Astrocyte (in vitro differentiated cells and primary cell): ENCODE results near the gene SGCD. TPM values are rescaled to one million over a fixed set of nuclear protein-coding genes. Genes with fewer than 3 reads are reported as not detected.

Experiments
- DNase-seq: peaks from one replicate; pipeline ENCODE4 v3.0.0-alpha.2; 2010; ENCODE audit warnings: low read depth
- FAIRE-seq: peaks from 2 replicates; lab custom pipeline; 2011; peaks lifted over from hg19 to GRCh38; lab: Jason Lieb, UNC
- H2AFZ ChIP-seq: 2 replicates; pipeline ENCODE4 v1.6.0; 2012; ENCODE audit warnings: low read depth, low read length, inconsistent platforms
- H3K27ac ChIP-seq: 2 replicates; pipeline ENCODE4 v1.5.1; 2011; ENCODE audit warnings: low read depth, low read length, inconsistent platforms
- H3K27me3 ChIP-seq: 2 replicates; pipeline ENCODE4 v1.6.0; 2011; ENCODE audit warnings: low read length, inconsistent platforms; ENCODE audit not compliant: insufficient read depth
- H3K36me3 ChIP-seq: 2 replicates; pipeline ENCODE4 v1.5.1; 2011; ENCODE audit warnings: low read length, inconsistent platforms; ENCODE audit not compliant: insufficient read depth
- H3K4me1 ChIP-seq: 2 replicates; pipeline ENCODE4 v1.5.1; 2011; ENCODE audit warnings: low read length, inconsistent platforms; ENCODE audit not compliant: insufficient read depth
- H3K4me2 ChIP-seq: 2 replicates; pipeline ENCODE4 v1.6.0; 2012; ENCODE audit warnings: low read length, inconsistent platforms
- H3K4me3 ChIP-seq: 2 replicates; pipeline ENCODE4 v1.5.1; 2011; ENCODE audit warnings: low read depth, mild to moderate bottlenecking, low read length, inconsistent platforms; ENCODE audit not compliant: insufficient read depth
- H3K79me2 ChIP-seq: 2 replicates; pipeline ENCODE4 v1.6.0; 2012; ENCODE audit warnings: mild to moderate bottlenecking, low read length, inconsistent platforms; ENCODE audit not compliant: insufficient read depth
- H3K9ac ChIP-seq: 2 replicates; pipeline ENCODE4 v1.6.0; 2012; ENCODE audit warnings: mild to moderate bottlenecking, low read length, inconsistent platforms
- H3K9me3 ChIP-seq: 2 replicates; pipeline ENCODE4 v1.5.1; 2012; ENCODE audit warnings: low read depth, mild to moderate bottlenecking, low read length, inconsistent platforms; ENCODE audit not compliant: insufficient read depth
- H4K20me1 ChIP-seq: 2 replicates; pipeline ENCODE4 v1.6.0; 2012; ENCODE audit warnings: low read length, inconsistent platforms; ENCODE audit not compliant: insufficient read depth
- H3K27ac Mint-ChIP-seq: one replicate; pipeline ENCODE4 v1.8.0; 2021; ENCODE audit warnings: mild to moderate bottlenecking, mixed read lengths; ENCODE audit not compliant: unreplicated experiment
- H3K27me3 Mint-ChIP-seq: one replicate; pipeline ENCODE4 v1.8.0; 2021; ENCODE audit warnings: low read depth, mixed read lengths; ENCODE audit not compliant: unreplicated experiment
- H3K36me3 Mint-ChIP-seq: one replicate; pipeline ENCODE4 v1.8.0; 2021; ENCODE audit warnings: low read depth, mixed read lengths; ENCODE audit not compliant: unreplicated experiment
- H3K4me1 Mint-ChIP-seq: one replicate; pipeline ENCODE4 v1.8.0; 2021; ENCODE audit warnings: low read depth, mixed read lengths; ENCODE audit not compliant: unreplicated experiment
- H3K4me3 Mint-ChIP-seq: one replicate; pipeline ENCODE4 v1.8.0; 2021; ENCODE audit warnings: mild to moderate bottlenecking, moderate library complexity, mixed read lengths; ENCODE audit not compliant: unreplicated experiment
- H3K9me3 Mint-ChIP-seq: one replicate; pipeline ENCODE4 v1.8.0; 2021; ENCODE audit warnings: mild to moderate bottlenecking, mixed read lengths; ENCODE audit not compliant: unreplicated experiment
- CTCF ChIP-seq: IDR thresholded peaks from 2 replicates; pipeline ENCODE4 v1.5.1; 2011; ENCODE audit warnings: low read depth, mild to moderate bottlenecking, inconsistent platforms, low read length, moderate library complexity; ENCODE audit not compliant: insufficient read depth
- EZH2 ChIP-seq: IDR thresholded peaks from 2 replicates; pipeline ENCODE4 v1.6.1; 2012; ENCODE audit warnings: mild to moderate bottlenecking, low read length, inconsistent platforms; ENCODE audit not compliant: insufficient read depth
- total RNA-seq: library from RNA; stranded (reverse); gene quantifications from 2 replicates; pipeline ENCODE4 v1.2.1, GENCODE V29; 2021

SGCD gene
- total RNA-seq, 1 donor from 2014 or later, result 2.9 TPM

GRCh38 chr5:156405988-156406387 is 79.0 kb downstream of the SGCD start:
- H3K36me3 Mint-ChIP-seq, result no peaks in the 10 kb centered on the region
- H3K4me3 ChIP-seq, result no peak overlapping the region
- H3K36me3 ChIP-seq, result no peaks in the 10 kb centered on the region
- H3K9me3 Mint-ChIP-seq, result no peaks in the 10 kb centered on the region
- H3K27ac Mint-ChIP-seq, result no peak overlapping the region
- H3K27me3 ChIP-seq, result no peaks in the 10 kb centered on the region
- H3K4me1 Mint-ChIP-seq, result peaks cover 8% of the 10 kb centered on the region
- H2AFZ ChIP-seq, result no peak overlapping the region
- no peak for DNase-seq
- H3K4me2 ChIP-seq, result no peak overlapping the region
- H3K27me3 Mint-ChIP-seq, result no peaks in the 10 kb centered on the region
- peaks cover 4% of the 10 kb centered on the region for H3K4me1 ChIP-seq
- FAIRE-seq, result no peak
- no peak for TF ChIP-seq CTCF
- no peak for TF ChIP-seq EZH2
- H3K4me3 Mint-ChIP-seq, result no peak overlapping the region
- no peaks in the 10 kb centered on the region for H4K20me1 ChIP-seq
- no peaks in the 10 kb centered on the region for H3K9me3 ChIP-seq
- H3K79me2 ChIP-seq, result no peaks in the 10 kb centered on the region
- H3K9ac ChIP-seq, result no peak overlapping the region
- H3K27ac ChIP-seq, result no peak overlapping the region

GRCh38 chr5:156407251-156407650 is 80.3 kb downstream of the SGCD start:
- no peaks in the 10 kb centered on the region for H3K9me3 Mint-ChIP-seq
- no peak overlapping the region for H2AFZ ChIP-seq
- no peak for TF ChIP-seq EZH2
- TF ChIP-seq CTCF, result no peak
- no peak overlapping the region for H3K27ac ChIP-seq
- H3K9ac ChIP-seq, result no peak overlapping the region
- no peaks in the 10 kb centered on the region for H3K9me3 ChIP-seq
- no peak for FAIRE-seq
- H3K36me3 Mint-ChIP-seq, result no peaks in the 10 kb centered on the region
- H3K27ac Mint-ChIP-seq, result no peak overlapping the region
- H3K4me1 Mint-ChIP-seq, result peaks cover 12% of the 10 kb centered on the region
- no peaks in the 10 kb centered on the region for H4K20me1 ChIP-seq
- H3K27me3 ChIP-seq, result no peaks in the 10 kb centered on the region
- DNase-seq, result no peak
- H3K4me3 Mint-ChIP-seq, result no peak overlapping the region
- no peaks in the 10 kb centered on the region for H3K79me2 ChIP-seq
- no peaks in the 10 kb centered on the region for H3K27me3 Mint-ChIP-seq
- no peak overlapping the region for H3K4me2 ChIP-seq
- H3K4me3 ChIP-seq, result no peak overlapping the region
- no peaks in the 10 kb centered on the region for H3K36me3 ChIP-seq
- peaks cover 7% of the 10 kb centered on the region for H3K4me1 ChIP-seq

- no peak overlapping the region for H3K9ac ChIP-seq
- no peak overlapping the region for H3K4me2 ChIP-seq
- peaks cover 12% of the 10 kb centered on the region for H3K4me1 Mint-ChIP-seq
- H3K4me3 Mint-ChIP-seq, result no peak overlapping the region
- H3K4me3 ChIP-seq, result no peak overlapping the region
- no peaks in the 10 kb centered on the region for H3K27me3 Mint-ChIP-seq
- peaks cover 7% of the 10 kb centered on the region for H3K4me1 ChIP-seq
- FAIRE-seq (peak; percentile 32), DNase-seq (no peak)
- no peak overlapping the region for H2AFZ ChIP-seq
- TF ChIP-seq CTCF (no peak), EZH2 (no peak)
- no peaks in the 10 kb centered on the region for H3K36me3 Mint-ChIP-seq
- no peak overlapping the region for H3K27ac Mint-ChIP-seq
- H3K36me3 ChIP-seq, result no peaks in the 10 kb centered on the region
- no peaks in the 10 kb centered on the region for H3K9me3 ChIP-seq
- H3K79me2 ChIP-seq, result no peaks in the 10 kb centered on the region
- H3K9me3 Mint-ChIP-seq, result no peaks in the 10 kb centered on the region
- H4K20me1 ChIP-seq, result no peaks in the 10 kb centered on the region
- no peak overlapping the region for H3K27ac ChIP-seq
- H3K27me3 ChIP-seq, result no peaks in the 10 kb centered on the region
Measured at GRCh38 chr5:156409834-156410233, 82.9 kb downstream of the SGCD start.
